HG03565 (cell line): ENCODE data around the gene TTYH2.

Experiments used
- ATAC-seq: cut with Tn5 transposase; IDR thresholded peaks from one replicate; pipeline ENCODE4 v1.9.1; 2021; ENCODE audit warnings: mild to moderate bottlenecking, moderate library complexity; ENCODE audit not compliant: unreplicated experiment

Gene TTYH2

DNA sequence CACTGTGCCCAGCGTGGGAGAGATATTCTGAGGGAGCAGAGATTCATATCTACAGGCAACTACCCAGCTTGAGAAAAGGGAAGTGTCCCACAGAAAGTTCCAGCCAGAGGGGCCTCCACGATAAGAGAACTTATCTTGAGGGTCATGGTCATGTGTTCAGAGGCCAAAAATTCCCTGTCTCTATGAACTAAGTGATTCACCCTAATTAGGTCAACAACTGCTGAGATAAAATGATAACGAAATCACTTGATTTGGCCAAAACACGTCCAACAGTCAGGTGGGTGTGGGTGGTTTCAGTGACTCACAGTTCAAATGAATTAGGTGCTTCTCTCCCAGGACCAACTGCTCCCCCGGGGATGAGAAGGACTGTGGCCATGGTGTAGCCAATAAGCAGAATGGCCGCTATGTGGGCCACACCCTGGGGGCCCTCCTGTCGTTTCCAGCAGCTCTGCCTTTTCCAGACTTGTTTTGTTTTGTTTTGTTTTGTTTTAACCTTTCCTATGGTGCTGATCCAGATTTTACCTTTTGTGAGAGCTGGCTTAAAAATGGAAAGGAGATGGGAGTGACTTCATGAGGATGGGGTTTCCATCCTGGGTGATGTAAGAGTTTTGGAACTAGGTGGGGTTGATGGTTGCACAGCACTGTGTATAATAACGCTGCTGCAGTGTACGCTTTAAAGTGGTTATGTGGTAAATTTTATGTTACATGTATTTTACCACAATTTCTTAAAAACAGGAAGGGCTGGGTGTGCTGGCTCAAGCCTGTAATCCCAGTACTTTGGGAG is 69.4 kb downstream of the TTYH2 start:
- ATAC-seq = no peak

DNA sequence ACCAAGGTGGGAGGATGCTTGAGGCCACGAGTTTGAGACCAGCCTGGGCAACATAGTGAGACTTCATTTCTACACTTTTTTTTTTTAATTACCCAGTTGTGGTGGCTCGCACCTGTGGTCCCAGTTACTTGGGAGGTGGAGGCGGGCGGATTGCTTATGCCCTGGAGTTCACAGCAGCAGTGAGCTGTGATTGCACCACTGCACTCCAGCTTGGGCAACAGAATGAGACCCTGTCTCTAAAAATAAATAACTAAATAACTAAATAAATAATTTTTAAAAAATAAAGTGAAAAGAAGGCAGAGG is 70.0 kb downstream of the TTYH2 start:
- no peak for ATAC-seq

DNA sequence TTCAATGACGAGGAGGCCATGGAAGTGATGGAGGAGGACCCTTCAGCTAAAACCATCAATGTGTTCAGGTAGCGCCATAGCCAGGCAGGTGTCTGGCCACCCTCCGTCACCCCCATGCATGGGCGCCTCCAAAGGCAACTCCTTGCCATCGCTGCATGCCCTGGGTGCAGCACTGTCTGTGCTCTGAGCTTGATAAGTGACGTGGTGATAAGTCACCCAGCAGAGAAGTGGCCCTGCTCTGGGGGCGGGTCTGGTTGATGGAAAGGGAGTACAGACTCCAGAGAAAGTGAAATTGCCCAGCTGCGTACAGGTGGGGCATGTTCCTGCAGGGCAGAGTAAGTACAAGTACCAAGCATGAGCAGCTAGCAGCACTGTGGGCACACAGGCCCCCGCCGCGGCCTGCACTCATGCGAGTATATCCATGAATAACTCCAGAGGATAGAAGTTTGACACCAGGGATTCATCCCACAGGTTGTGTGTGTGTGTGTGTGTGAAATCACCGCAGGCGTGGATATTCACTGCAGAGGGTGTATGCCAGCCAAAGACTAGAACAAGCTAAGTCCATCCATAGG is 73.7 kb downstream of the TTYH2 start:
- no peak for ATAC-seq

DNA sequence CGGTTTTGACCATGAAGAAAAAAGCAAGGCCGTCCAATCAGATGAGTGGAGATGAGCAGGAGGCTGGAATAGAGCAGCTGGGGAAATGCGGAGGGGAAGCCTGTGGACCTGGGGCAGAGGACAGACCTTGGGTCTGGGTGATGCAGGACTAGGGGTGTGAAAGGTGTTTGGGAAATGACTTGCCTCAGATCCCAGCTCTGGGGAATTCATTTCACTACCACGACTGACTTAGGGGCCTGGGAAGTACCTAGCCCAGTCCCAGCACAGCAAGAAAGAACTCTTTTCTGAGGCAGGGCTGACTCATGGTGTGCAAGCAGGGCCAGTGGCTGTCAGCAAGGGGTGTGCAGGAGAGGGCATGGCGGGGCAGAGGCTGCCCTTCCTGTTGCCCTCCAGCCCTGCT is 75.4 kb downstream of the TTYH2 start:
- no peak for ATAC-seq

DNA sequence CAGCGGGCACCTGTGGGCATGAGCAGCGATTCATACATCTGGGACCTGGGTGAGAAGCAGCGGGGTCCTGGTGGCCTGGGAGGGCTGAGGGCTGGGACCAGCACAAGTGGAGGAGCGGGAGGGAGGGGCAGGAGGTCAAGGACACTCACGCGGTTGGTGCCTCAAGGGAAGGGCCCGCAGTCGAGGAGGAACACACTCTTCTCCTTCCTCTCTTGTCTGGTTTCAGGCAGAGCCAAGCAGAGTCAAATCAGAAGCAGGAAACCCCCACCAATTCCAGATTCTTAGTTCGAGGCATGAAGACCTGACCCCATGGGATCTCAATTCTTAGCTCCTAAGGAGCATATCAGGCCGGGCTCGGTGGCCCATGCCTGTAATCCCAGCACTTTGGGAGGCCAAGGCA is 76.3 kb downstream of the TTYH2 start:
- no peak for ATAC-seq

GRCh38 chr17:74290340-74290739 is 77.0 kb downstream of the TTYH2 start:
- ATAC-seq = no peak

DNA sequence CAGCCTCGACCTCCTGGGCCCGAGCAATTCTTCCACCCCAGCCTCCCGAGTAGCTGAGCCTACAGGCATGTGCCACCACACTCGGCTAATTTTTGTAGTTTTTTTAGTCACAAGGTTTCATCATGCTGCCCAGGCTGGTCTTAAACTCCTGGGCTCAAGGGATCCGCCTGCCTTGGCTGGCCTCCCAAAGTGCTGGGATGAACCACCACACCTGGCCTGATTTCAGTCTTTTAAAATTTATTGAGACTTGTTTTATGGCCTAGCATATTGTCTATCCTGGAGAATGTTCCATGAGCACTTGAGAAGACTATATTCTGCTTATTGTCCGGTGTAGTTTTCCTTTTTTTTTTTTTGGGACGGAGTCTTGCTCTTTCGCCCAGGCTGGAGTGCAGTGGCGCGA is 79.1 kb downstream of the TTYH2 start:
- ATAC-seq = no peak

GRCh38 chr17:74295625-74296547 is 82.5 kb downstream of the TTYH2 start:
- ATAC-seq = no peak

DNA sequence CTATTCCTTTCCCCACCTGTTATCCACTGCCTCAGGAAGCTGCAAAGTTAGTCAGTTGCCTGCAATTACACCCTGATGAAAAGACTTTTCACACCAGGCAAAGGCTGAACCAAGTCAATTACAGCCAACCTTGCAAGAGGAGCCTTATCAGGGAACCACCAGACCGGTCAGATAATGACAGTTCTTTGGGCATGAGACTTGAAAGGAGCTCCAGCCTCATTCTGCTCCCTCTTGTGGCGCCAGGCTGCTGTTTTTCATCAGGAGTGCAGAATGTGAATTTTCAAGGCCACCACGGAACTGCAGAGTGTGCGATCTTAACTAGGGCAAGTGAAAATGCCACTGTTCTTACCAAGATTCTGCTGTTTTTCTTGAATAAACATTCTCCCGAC is 83.2 kb downstream of the TTYH2 start:
- ATAC-seq = no peak

DNA sequence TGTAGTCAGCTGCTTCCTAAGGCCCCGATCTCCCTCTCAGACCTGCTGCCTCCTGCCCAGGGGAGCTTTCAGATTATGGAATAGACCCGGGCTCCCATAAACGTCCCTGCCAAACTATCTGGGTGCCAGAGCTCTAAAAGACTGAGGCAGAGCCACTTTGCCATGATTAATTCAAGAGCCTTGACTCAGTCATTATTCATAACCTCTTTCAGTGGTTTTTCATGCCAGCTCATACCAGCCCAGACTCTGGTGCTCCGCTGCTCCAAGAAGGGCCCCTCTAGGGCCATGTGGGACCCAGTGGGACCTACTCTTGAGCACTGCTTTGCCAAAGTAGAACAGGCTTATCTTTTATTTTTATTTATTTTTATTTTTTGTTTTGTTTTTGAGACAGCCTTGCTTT is 84.6 kb downstream of the TTYH2 start:
- no peak for ATAC-seq

DNA sequence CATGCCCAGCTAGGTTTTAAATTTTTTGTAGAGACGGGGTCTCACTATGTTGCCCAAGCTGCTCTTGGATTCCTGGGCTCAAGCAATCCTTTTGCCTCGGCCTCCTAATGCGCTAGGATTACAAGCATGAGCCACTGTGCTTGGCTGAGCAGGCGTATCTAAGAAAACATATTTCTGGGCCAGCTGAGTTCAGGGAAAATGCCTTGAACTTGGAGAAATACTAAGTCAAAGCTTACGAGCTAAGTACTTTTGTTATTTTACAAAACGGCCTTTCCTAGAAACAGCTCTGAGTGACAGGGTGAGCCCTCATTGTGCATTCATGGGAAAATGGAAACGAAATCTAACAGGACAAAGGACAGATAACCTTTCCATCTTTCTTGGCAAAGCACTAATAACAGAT is 85.4 kb downstream of the TTYH2 start:
- no peak for ATAC-seq

DNA sequence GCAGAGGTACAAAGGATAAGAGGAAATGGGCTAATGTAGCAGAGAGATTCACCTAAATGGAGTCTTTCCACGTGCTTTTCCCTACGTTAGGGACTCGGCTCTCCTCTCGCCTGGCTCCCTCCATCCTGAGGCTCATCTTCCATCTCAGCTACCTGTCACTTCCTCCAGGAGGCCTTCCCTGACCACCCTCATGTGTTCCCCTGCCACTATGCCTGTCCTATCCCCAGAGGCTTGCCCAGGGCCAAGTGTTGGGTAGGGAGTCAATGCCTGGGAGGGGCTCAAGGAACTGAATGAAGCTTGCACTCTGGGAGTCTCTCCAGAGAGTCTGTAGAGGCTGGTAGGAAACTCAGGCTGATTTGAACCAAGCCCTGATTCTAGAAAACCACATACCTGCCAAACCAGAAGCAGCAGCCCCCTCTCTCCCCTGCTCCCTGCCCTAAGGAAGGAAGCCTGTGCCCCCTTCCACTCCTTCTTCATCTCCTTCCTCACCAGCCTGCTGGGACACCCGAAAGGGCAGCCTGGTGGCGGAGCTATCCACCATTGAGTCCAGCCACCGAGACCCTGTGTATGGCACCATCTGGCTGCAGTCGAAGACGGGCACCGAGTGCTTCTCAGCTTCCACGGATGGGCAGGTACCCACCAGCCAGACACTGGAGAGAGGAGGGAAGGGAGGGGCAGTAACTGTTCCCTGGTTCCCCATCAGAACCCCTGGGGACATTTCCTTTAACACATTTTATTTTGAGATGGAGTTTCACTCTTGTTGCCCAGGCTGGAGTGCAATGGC is 86.0 kb downstream of the TTYH2 start:
- ATAC-seq = no peak

GRCh38 chr17:74303305-74303704 is 89.9 kb downstream of the TTYH2 start:
- no peak for ATAC-seq

- no peak for ATAC-seq
Measured at GRCh38 chr17:74304184-74304583, 90.8 kb downstream of the TTYH2 start.

DNA sequence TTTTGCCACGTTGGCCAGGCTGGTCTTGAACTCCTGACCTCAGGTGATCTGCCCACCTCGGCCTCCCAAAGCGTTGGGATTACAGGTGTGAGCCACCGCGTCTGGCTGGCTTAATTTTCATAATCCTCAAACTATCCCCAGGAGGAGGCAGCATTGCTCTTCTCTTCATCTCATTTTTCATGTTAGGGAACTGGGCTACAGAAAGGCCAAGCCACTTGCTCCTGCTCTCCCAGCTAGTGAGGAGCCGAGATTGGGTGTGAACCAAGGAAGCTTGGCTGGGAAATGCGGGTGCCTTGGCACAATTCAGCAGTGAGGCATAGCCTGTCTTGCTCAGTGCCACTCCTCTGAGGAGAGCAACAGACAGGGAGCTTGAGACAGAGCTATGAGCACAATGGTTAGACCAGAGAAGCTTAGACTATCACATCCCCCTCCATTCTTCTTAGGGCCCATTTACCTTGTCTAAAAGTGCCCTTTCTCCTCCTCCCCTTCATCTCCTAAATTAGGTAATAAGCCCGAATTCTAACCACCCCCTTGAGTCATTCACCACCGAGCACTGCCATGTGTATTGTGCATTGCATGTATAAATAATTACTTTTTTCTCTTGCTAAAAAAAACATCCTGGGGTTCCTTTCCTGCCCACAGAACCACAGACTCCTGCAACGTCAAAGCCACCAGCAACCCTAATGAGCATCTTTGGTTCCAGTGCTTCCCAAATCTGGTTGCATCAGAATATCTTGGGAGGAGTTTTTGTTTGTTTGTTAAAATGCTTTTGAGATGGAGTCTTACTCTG is 92.7 kb downstream of the TTYH2 start:
- ATAC-seq = no peak

DNA sequence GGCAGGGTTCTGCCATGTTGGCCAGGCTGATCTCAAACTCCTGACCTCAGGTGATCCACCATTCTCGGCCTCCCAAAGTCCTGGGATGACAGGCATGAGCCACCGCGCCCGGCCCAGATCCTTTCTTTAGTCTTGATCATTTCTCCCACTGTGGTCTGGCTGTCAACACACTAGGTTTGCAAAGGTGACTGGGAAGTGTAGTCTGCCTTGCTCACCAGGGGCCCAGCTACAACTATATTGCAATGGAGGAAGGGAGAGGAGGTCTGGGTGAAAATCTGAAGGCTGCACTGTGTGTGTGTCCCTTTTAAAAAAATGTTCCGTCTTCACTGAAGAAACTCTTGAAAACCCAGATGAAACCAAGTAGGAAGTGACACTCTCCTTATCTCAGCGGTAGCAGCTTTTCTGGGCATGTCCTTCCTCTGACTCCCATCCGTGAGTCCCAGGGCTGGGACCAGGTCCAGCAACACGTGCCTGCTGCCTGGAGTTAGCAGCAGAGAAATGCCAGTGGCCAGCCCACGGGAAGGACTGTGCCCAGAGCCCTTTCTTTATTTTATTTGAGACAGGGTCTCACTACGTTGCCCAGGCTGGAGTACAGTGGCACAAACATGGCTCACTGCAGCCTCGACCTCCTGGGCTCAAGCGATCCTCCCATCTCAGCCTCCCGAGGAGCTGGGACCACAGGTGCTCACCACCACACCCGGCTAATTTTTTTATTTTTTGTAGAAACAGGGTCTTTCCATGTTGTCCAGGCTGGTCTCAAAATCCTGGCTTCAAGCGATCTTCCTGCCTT is 94.8 kb downstream of the TTYH2 start:
- ATAC-seq = no peak

- no peak for ATAC-seq
Measured at GRCh38 chr17:74309902-74310301, 96.5 kb downstream of the TTYH2 start.
